GM21619 (cell line): ENCODE measurements around the gene DENND1A.

Experiments
- ATAC-seq: cut with Tn5 transposase; IDR thresholded peaks from one replicate; pipeline ENCODE4 v1.9.1; 2021; ENCODE audit not compliant: unreplicated experiment

Gene DENND1A

DNA sequence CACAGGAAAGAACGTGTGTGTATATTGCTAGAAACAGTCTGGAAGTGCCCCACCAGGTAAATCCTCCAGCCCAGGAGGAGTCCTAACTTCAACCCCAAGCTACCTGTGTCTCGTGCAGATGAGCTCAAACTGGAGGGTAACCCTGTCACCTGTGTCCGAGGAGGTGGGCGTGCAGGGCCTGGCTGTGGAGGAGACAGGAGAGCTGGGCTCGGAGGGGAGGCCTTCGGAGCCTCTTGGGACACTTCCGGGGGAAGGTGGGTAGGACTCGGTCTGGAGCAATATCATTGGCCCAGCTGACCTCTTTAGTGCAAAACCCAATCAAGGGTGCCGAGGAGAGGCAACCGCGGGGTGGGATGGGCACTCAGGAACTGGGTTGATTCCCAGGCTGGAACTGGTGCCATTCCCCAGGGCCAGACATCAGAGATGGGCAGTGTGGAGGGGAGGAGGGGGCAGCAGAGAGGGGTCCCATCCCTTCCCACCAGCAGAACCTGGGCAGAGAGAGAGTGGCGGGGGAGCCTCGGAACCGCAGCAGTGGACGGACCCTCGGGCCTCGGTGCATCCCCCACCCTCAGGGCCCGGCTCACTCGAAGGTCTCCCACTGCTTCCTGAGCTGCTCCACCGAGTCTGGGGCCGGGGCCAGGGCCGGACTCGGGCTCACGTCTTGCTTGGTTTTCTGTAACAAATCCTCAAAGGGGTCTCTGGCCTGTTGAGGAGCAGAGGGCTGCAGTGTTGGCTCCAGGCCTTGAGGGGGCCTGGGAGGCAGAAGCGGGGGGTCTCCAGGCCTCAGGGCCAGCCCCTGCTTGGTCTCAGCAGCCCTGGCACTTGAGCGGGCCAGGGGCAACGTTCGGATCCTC is 548.8 kb downstream of the DENND1A start:
- no peak for ATAC-seq

- ATAC-seq = no peak
These were observed 550.8 kb downstream of the DENND1A start for GRCh38 chr9:123378956-123379660.

DNA sequence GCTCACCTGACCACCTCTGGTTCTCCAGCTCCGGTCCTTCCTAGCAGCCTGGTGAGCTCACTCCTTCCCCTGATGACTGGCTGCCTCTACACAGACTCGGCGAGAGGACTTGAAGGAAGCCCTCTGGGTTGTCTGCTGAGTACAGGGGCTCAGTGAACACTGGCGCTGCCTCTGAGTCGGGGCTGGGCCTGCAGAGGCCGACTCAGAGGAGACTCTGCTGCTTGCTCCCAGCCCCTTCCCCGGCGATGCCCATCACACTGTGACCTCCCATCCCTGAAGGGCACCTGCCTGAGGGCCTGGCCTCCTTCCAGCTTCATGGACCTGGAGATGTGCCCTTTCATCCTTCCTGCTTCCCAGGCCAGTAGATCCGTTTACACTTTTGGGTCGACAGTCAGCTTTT is 551.9 kb downstream of the DENND1A start:
- ATAC-seq = no peak

GRCh38 chr9:123377211-123377971 is 552.5 kb downstream of the DENND1A start:
- ATAC-seq = no peak

DNA sequence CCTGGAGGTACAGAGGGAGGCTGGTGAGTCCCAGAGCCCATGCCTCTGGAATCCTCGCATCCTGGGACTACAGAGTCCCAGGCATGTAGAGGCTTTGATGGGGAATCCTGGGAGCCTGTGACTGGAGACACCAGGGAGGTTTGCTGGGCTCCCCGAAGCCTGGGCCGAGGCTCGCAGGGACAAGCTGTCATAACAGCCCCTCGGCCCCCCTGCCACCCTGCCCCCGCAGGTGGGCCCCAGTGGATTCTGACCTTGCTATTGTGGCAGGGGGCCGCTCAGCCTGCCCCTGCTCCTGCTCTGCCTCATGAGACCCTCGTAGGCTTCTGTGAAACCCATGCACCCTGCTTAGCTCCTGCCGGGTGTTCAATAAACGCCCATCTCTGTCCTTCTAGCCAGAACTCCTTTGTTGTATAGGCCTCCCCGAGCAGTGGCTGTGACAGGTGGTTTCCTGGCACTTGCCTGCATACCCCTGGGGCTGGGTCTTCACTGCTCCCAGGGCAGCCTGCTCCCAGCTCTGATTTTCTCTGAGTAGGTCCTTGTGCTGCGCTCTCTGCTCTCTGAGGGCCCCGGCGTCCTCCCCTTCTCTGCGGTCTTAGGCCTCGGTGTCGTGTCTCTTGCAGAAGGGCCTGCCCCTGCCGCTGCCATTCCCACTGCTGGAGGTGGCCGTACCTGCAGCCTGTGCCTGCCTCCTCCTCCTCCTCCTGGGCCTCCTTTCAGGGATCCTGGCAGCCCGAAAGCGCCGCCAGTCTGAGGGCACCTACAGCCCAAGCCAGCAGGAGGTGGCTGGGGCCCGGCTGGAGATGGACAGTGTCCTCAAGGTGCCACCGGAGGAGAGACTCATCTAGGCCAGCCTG is 553.5 kb downstream of the DENND1A start:
- ATAC-seq = no peak

DNA sequence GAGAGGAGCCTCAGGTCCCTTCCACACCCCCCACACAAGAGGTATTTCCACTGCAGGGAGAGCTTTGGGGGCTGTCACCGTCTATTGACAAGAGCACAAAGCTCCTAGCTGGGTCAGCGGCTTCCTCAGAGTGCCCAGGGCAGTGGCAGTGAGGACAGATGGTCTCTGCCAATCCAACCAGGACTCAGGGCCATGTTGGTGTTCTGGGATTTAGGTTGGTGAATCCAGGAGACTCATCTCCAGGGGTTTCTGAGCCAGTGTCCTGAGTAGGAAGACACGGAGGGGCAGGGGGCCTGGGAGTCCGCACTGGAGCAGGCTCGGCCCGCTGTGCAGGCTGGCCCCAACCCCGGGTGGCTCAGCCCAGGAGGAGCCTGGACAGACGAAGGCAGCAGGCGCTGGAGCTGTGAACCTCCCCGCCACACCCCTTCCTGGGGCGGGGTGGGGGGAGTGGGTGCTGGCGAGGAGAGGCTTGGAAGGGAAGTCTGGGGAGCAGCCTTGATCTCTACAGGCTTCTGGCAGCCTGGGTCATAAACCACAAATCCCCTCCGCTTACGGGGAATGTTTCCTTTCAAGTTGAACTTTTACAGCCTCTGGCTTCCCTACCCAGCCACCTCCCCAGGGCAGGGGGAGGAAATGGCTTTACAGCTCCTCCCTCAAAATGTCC is 554.3 kb downstream of the DENND1A start:
- no peak for ATAC-seq

GRCh38 chr9:123373946-123374345 is 556.0 kb downstream of the DENND1A start:
- ATAC-seq = no peak

GRCh38 chr9:123373447-123373923 is 556.4 kb downstream of the DENND1A start:
- ATAC-seq = no peak

- ATAC-seq = no peak
These were observed 557.0 kb downstream of the DENND1A start for GRCh38 chr9:123372766-123373446.

- ATAC-seq = no peak
These were observed 557.9 kb downstream of the DENND1A start for GRCh38 chr9:123371805-123372590.

DNA sequence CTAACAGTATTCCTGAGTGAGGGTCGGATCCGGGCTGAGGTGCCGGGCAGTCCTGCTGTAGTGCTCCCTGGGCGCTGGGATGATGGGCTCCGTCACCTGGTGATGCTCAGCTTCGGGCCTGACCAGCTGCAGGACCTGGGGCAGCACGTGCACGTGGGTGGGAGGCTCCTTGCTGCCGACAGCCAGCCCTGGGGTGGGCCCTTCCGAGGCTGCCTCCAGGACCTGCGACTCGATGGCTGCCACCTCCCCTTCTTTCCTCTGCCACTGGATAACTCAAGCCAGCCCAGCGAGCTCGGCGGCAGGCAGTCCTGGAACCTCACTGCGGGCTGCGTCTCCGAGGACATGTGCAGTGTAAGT is 558.7 kb downstream of the DENND1A start:
- ATAC-seq = no peak

DNA sequence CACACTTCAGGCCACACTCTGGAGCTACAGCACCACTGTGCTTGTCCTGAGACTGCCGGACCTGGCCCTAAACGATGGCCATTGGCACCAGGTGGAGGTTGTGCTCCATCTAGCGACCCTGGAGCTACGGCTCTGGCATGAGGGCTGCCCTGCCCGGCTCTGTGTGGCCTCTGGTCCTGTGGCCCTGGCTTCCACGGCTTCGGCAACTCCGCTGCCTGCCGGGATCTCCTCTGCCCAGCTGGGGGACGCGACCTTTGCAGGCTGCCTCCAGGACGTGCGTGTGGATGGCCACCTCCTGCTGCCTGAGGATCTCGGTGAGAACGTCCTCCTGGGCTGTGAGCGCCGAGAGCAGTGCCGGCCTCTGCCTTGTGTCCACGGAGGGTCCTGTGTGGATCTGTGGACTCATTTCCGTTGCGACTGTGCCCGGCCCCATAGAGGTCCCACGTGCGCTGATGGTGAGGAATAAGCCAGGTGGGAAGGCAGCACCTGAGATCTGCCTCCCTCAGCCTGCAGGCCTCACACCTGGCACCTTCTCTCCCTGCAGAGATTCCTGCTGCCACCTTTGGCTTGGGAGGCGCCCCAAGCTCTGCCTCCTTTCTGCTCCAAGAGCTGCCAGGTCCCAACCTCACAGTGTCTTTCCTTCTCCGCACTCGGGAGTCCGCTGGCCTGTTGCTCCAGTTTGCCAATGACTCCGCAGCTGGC is 559.2 kb downstream of the DENND1A start:
- ATAC-seq = no peak

DNA sequence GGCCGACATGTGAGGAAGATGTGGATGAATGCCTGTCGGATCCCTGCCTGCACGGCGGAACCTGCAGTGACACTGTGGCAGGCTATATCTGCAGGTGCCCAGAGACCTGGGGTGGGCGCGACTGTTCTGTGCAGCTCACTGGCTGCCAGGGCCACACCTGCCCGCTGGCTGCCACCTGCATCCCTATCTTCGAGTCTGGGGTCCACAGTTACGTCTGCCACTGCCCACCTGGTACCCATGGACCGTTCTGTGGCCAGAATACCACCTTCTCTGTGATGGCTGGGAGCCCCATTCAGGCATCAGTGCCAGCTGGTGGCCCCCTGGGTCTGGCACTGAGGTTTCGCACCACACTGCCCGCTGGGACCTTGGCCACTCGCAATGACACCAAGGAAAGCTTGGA is 559.8 kb downstream of the DENND1A start:
- ATAC-seq = no peak

DNA sequence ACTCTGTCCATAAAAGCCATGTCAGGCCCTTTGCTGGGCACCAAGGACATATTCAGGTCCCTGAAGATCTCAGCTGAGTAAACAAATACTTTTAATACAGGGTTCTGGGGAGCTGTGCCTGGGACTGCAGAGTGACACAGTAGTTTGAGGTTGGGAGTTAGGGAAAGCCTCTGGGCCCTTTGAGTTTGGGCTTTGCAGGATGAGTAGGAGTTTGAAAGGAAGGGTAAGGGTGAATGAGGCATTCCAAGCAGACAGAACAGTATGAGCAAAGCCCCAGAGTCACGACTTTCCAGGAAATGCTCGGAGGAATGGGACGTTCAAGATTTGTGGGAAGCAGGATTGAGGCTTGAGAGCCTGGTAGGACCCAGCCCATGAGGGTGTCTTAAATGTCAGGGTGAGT is 560.6 kb downstream of the DENND1A start:
- ATAC-seq = no peak

DNA sequence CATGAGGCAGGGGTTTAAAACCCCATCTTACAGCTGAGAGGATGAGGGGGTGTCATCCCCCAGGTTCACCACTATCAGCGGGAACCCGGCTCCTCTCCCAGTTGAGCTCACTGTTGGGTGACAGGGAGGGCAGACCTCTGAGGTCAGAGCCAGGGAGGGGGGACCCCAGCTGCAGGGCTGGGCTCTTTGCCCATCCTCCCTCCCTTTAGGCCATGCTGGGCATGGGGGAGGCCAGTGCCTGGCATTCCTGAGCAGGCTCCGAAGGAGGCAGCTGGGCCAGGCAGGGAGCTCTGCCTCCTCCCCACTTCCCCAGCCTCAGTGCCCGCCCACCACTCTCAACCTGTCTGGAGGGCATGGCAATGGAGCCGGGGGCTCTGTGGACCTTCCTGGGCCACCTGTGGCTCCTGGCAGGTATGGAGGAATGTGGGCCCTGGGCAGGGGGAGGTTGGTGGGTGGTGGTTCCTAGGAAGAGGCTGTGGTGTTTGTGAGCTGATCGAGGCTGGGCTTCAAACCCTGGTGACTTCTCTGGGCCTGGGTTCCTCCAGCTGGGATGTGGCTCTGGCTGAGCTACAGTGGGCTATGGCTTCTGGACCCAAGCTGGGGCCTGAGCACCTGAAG is 561.3 kb downstream of the DENND1A start:
- ATAC-seq = no peak

DNA sequence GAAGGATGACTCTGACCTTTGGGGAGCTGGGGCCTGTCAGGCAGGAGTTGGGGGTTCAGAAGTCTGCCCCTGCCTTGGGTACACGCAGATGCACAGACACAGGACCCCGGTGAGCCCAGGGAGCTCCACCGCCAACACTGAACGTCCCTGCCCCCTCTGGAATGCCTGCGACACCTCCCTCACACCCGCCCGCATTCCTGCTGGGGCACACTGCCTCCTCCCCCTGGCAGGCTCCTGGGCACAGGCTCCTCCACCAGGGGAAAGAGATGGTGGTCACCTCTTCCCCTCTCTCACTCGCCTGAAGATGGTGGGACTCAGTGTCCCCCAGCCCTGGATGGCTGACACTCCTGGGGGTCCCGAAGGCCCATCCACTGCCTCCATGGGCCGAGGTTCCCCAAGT is 561.9 kb downstream of the DENND1A start:
- no peak for ATAC-seq

DNA sequence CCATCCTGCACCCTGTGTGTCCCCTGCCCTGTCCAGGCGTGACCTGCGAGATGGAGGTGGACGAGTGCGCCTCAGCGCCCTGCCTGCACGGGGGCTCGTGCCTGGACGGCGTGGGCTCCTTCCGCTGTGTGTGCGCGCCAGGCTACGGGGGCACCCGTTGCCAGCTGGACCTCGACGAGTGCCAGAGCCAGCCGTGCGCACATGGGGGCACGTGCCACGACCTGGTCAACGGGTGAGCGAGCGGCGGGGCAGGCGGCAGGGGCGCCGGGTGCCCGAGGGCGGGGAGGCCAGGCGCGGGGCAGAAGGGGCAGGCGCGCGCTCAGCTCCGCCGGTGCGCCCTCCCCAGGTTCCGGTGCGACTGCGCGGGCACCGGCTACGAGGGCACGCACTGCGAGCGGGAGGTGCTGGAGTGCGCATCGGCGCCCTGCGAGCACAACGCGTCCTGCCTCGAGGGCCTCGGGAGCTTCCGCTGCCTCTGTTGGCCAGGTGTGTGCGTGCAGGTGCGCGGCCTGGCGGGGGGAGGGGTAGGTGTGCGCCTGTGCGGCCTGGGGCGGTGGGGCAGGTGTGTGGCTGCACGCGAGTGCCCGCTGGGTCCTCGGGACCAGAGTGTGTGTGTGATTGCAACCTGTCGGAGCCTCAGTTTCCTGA is 563.9 kb downstream of the DENND1A start:
- ATAC-seq = no peak
